GM21381 (cell line): ENCODE results near the gene TUBB2A.
"Not testable (repeated sequence)": the region's sequence is repeated elsewhere in the genome, so short reads cannot be mapped to it uniquely, and the experiment has no call there.

Experiments
- ATAC-seq: cut with Tn5 transposase; IDR thresholded peaks from one replicate; pipeline ENCODE4 v1.9.1; 2021; ENCODE audit warnings: mild to moderate bottlenecking, moderate library complexity; ENCODE audit not compliant: unreplicated experiment

The TUBB2A gene

GRCh38 chr6:3157131-3157933 is at the start of gene TUBB2A:
TSS of gene TUBB2A (minus strand) at chr6:3157544. CDS start at chr6:3157463, 81 bp downstream.
- ATAC-seq = peak; percentile 79

GRCh38 chr6:3206339-3207015 is 49.1 kb upstream of the TUBB2A start:
- no peak for ATAC-seq

- no peak for ATAC-seq
These were observed 48.6 kb upstream of the TUBB2A start for GRCh38 chr6:3205913-3206312.

GRCh38 chr6:3204921-3205320 is 47.6 kb upstream of the TUBB2A start:
- ATAC-seq = no peak

- ATAC-seq = no peak
These were observed 45.8 kb upstream of the TUBB2A start for GRCh38 chr6:3202999-3203696.

GRCh38 chr6:3201388-3201787 is 44.0 kb upstream of the TUBB2A start:
- ATAC-seq = no peak

GRCh38 chr6:3200682-3201081 is 43.3 kb upstream of the TUBB2A start:
- no peak for ATAC-seq

- ATAC-seq = no peak
These were observed 42.0 kb upstream of the TUBB2A start for GRCh38 chr6:3199382-3199781.

GRCh38 chr6:3197734-3198133 is 40.4 kb upstream of the TUBB2A start:
- ATAC-seq = not testable (repeated sequence)

- no peak for ATAC-seq
These were observed 39.4 kb upstream of the TUBB2A start for GRCh38 chr6:3196770-3197169.

- ATAC-seq = no peak
These were observed 38.6 kb upstream of the TUBB2A start for GRCh38 chr6:3195695-3196497.

GRCh38 chr6:3195420-3195694 is 38.0 kb upstream of the TUBB2A start:
- no peak for ATAC-seq

GRCh38 chr6:3194535-3195419 is 37.4 kb upstream of the TUBB2A start:
- ATAC-seq = no peak

GRCh38 chr6:3193102-3193849 is 35.9 kb upstream of the TUBB2A start:
- ATAC-seq = no peak

GRCh38 chr6:3190779-3191178 is 33.4 kb upstream of the TUBB2A start:
- ATAC-seq = no peak

GRCh38 chr6:3190056-3190455 is 32.7 kb upstream of the TUBB2A start:
- ATAC-seq = no peak

GRCh38 chr6:3189192-3189591 is 31.8 kb upstream of the TUBB2A start:
- ATAC-seq = not testable (repeated sequence)

- ATAC-seq = no peak
These were observed 30.9 kb upstream of the TUBB2A start for GRCh38 chr6:3188262-3188661.

- ATAC-seq = no peak
These were observed 29.6 kb upstream of the TUBB2A start for GRCh38 chr6:3186974-3187382.
